Measurements from ENCODE around the gene NEK7.

The NEK7 gene

GRCh38 chr1:198160222-198160621, 3.4 kb downstream of the NEK7 start:
- no peak overlapping the region for H3K9ac ChIP-seq (ENCODE audit: low read length)
- no peaks in the 10 kb centered on the region for H3F3A ChIP-seq (ENCODE audit: insufficient read depth, low read length)
- peaks cover 24% of the 10 kb centered on the region for H3K79me2 ChIP-seq (ENCODE audit: insufficient read depth, low read length)
- H3K4me1 ChIP-seq (ENCODE audit: insufficient read depth, low read length, severe bottlenecking): peaks cover 42% of the 10 kb centered on the region
- no peaks in the 10 kb centered on the region for H3K9me3 ChIP-seq (ENCODE audit: low read length)
- H3K36me3 ChIP-seq (ENCODE audit: insufficient read depth, low read length): no peaks in the 10 kb centered on the region
- H3K27me3 ChIP-seq (ENCODE audit: insufficient read depth, low read length): no peaks in the 10 kb centered on the region
- no peaks in the 10 kb centered on the region for H3K9me2 ChIP-seq (ENCODE audit: low read depth, low read length)
- no peaks in the 10 kb centered on the region for H4K20me1 ChIP-seq (ENCODE audit: insufficient read depth, low read length)
- no peak overlapping the region; the same call in 1 of the 2 replicates for H3K4me2 ChIP-seq (ENCODE audit: low read length)
- no peak overlapping the region for H2AFZ ChIP-seq (ENCODE audit: low read length)
- TF ChIP-seq EZH2 (IDR thresholded peaks at IDR 0.05; ENCODE audit: borderline replicate concordance, low read length) (no peak), CTCF (IDR thresholded peaks at IDR 0.05; ENCODE audit: low read length) (no peak)
- no peak overlapping the region for H3K27ac ChIP-seq (ENCODE audit: low read depth, low read length, poor library complexity, severe bottlenecking)
- no peak overlapping the region for H3K4me3 ChIP-seq (ENCODE audit: low read depth, low read length, poor library complexity, severe bottlenecking)

DNA sequence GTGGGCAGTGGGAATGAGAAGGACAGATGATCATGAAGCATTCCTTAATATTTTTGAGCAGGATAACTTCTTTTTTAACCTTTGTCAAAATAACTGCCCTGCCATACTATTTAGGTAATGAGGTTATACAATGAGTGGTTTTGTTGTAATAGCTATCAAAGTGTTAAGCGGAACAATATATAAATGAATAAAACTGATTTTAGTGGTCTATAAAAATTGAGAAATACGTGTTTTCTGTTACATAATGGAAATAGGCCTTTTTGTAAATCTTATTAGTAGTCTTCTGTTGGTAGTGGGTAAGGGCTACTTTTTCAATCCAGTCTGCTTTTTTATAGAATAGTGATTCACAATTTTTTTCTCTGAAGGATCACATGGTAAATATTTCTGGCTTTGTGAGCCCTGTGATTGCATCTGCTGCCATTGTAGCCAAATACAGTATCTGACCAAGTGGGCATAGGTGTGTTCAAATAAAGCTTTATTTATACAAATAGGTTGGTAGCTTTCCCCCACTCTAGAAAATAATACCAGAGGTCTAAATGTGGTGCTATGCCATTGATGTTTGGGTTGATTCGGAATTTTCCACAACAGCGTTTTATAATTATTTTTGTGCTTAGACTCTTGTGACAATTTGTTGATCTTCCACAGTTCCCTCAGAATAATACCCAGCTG, 4.3 kb downstream of the NEK7 start:
- H4K20me1 ChIP-seq (ENCODE audit: insufficient read depth, low read length): no peaks in the 10 kb centered on the region
- H3K36me3 ChIP-seq (ENCODE audit: insufficient read depth, low read length): no peaks in the 10 kb centered on the region
- H3K79me2 ChIP-seq (ENCODE audit: insufficient read depth, low read length): peaks cover 24% of the 10 kb centered on the region
- no peaks in the 10 kb centered on the region for H3K27me3 ChIP-seq (ENCODE audit: insufficient read depth, low read length)
- no peak for TF ChIP-seq EZH2 (IDR thresholded peaks at IDR 0.05; ENCODE audit: borderline replicate concordance, low read length)
- TF ChIP-seq CTCF (IDR thresholded peaks at IDR 0.05; ENCODE audit: low read length): no peak
- H3K4me3 ChIP-seq (ENCODE audit: low read depth, low read length, poor library complexity, severe bottlenecking): no peak overlapping the region
- no peak overlapping the region for H3K27ac ChIP-seq (ENCODE audit: low read depth, low read length, poor library complexity, severe bottlenecking)
- H3F3A ChIP-seq (ENCODE audit: insufficient read depth, low read length): no peaks in the 10 kb centered on the region
- no peak overlapping the region for H3K9ac ChIP-seq (ENCODE audit: low read length)
- peaks cover 42% of the 10 kb centered on the region for H3K4me1 ChIP-seq (ENCODE audit: insufficient read depth, low read length, severe bottlenecking)
- H2AFZ ChIP-seq (ENCODE audit: low read length): no peak overlapping the region
- no peaks in the 10 kb centered on the region for H3K9me3 ChIP-seq (ENCODE audit: low read length)
- H3K9me2 ChIP-seq (ENCODE audit: low read depth, low read length): no peaks in the 10 kb centered on the region
- H3K4me2 ChIP-seq (ENCODE audit: low read length): no peak overlapping the region

DNA sequence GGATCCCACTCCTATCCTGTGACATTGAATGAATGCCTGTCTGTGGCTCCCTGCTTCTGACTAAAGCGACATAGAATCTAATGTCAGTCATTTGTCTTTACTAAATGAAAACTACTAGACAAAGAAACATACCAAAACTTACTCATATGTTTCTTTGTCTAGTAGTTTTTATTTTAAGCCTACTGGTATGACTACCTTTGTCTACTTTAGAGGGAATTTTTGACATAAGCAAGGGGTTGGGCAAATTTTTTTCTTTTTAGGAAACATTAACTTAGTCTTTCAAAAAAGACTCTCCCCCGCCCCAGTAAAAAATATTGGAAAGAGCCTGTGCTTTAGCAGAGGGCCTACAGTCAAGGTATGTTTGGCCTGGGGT, 4.9 kb downstream of the NEK7 start:
- Histone ChIP-seq H3K79me2 (ENCODE audit: insufficient read depth, low read length) (peaks cover 24% of the 10 kb centered on the region), H3K36me3 (ENCODE audit: insufficient read depth, low read length) (no peaks in the 10 kb centered on the region), H3K9me2 (ENCODE audit: low read depth, low read length) (no peaks in the 10 kb centered on the region), H3K4me1 (ENCODE audit: insufficient read depth, low read length, severe bottlenecking) (peaks cover 42% of the 10 kb centered on the region), H3K4me2 (ENCODE audit: low read length) (peak overlapping the region; percentile 17; the same call in 1 of the 2 replicates), H3F3A (ENCODE audit: insufficient read depth, low read length) (no peaks in the 10 kb centered on the region), H2AFZ (ENCODE audit: low read length) (no peak overlapping the region), H4K20me1 (ENCODE audit: insufficient read depth, low read length) (no peaks in the 10 kb centered on the region), H3K27ac (ENCODE audit: low read depth, low read length, poor library complexity, severe bottlenecking) (peak overlapping the region; percentile 60), H3K27me3 (ENCODE audit: insufficient read depth, low read length) (no peaks in the 10 kb centered on the region), H3K4me3 (ENCODE audit: low read depth, low read length, poor library complexity, severe bottlenecking) (no peak overlapping the region), H3K9me3 (ENCODE audit: low read length) (no peaks in the 10 kb centered on the region), H3K9ac (ENCODE audit: low read length) (no peak overlapping the region)
- TF ChIP-seq EZH2 (IDR thresholded peaks at IDR 0.05; ENCODE audit: borderline replicate concordance, low read length) (no peak), CTCF (IDR thresholded peaks at IDR 0.05; ENCODE audit: low read length) (no peak)

All from OCI-LY1 (cell line).